Measurements from ENCODE around the gene HIRIP3.
"Not testable (repeated sequence)": the region's sequence is repeated elsewhere in the genome, so short reads cannot be mapped to it uniquely, and the experiment has no call there.

The HIRIP3 gene

GRCh38 chr16:29995324-29995910 is at the start of gene HIRIP3:
HIRIP3 (minus strand) TSS chr16:29995617; CDS start chr16:29995605, 12 bp downstream.
- peak; percentile 69 to 81 (median 73) for DNase-seq (ENCODE audit: low read depth in 3 of 3)

- no peak for DNase-seq (ENCODE audit: low read depth in 3 of 3)
Measured at GRCh38 chr16:30041841-30042240, 46.4 kb upstream of the HIRIP3 start.

GRCh38 chr16:30040690-30041089 is 45.3 kb upstream of the HIRIP3 start:
- not testable (repeated sequence) for DNase-seq (ENCODE audit: low read depth in 3 of 3)

GRCh38 chr16:30040221-30040620 is 44.8 kb upstream of the HIRIP3 start:
- no peak for DNase-seq (ENCODE audit: low read depth in 3 of 3)

GRCh38 chr16:30033270-30033669 is 37.9 kb upstream of the HIRIP3 start:
- DNase-seq (ENCODE audit: low read depth in 3 of 3): no peak

GRCh38 chr16:30032083-30032819 is 36.8 kb upstream of the HIRIP3 start:
- DNase-seq (ENCODE audit: low read depth in 3 of 3): peak in 2 of 3 experiments; percentile 26 to 38

GRCh38 chr16:30031477-30031918 is 36.1 kb upstream of the HIRIP3 start:
- DNase-seq (ENCODE audit: low read depth in 3 of 3): no peak

- DNase-seq (ENCODE audit: low read depth in 3 of 3): no peak
Measured at GRCh38 chr16:30030841-30031413, 35.5 kb upstream of the HIRIP3 start, which contains the start of gene TLCD3B. TLCD3B (minus strand) TSS chr16:30031271; CDS start chr16:30030527, 744 bp downstream.

- no peak for DNase-seq (ENCODE audit: low read depth in 3 of 3)
Measured at GRCh38 chr16:30030011-30030685, 34.7 kb upstream of the HIRIP3 start.

GRCh38 chr16:30028438-30029076 is 33.1 kb upstream of the HIRIP3 start:
- DNase-seq (ENCODE audit: low read depth in 3 of 3): no peak

- no peak for DNase-seq (ENCODE audit: low read depth in 3 of 3)
Measured at GRCh38 chr16:30027588-30028437, 32.4 kb upstream of the HIRIP3 start.

GRCh38 chr16:30026449-30026848 is 31.0 kb upstream of the HIRIP3 start:
- DNase-seq (ENCODE audit: low read depth in 3 of 3): no peak

- DNase-seq (ENCODE audit: low read depth in 3 of 3): no peak
Measured at GRCh38 chr16:30025574-30025973, 30.2 kb upstream of the HIRIP3 start.

- DNase-seq (ENCODE audit: low read depth in 3 of 3): no peak
Measured at GRCh38 chr16:30025156-30025555, 29.7 kb upstream of the HIRIP3 start.

GRCh38 chr16:30024451-30024850 is 29.0 kb upstream of the HIRIP3 start:
- DNase-seq (ENCODE audit: low read depth in 3 of 3): no peak

- DNase-seq (ENCODE audit: low read depth in 3 of 3): no peak
Measured at GRCh38 chr16:30023586-30023985, 28.2 kb upstream of the HIRIP3 start.

GRCh38 chr16:30022887-30023286 is 27.5 kb upstream of the HIRIP3 start, which contains the start of gene C16orf92:
C16orf92 (plus strand) TSS chr16:30023198; CDS start chr16:30023341, 143 bp downstream.
- no peak for DNase-seq (ENCODE audit: low read depth in 3 of 3)

GRCh38 chr16:30018731-30019158 is 23.3 kb upstream of the HIRIP3 start:
- DNase-seq (ENCODE audit: low read depth in 3 of 3): no peak

GRCh38 chr16:30017937-30018336 is 22.5 kb upstream of the HIRIP3 start:
- not testable (repeated sequence) for DNase-seq (ENCODE audit: low read depth in 3 of 3)

- DNase-seq (ENCODE audit: low read depth in 3 of 3): no peak
Measured at GRCh38 chr16:30017277-30017656, 21.9 kb upstream of the HIRIP3 start.

Data from stimulated activated CD4-positive, alpha-beta T cell treated with anti-CD3 and anti-CD28 coated beads, TNF-alpha, amount 100 ng/mL, for 4 hours (primary cell).